H9 (cell line): ENCODE data around the gene SLIT1. TPM values are rescaled to one million over a fixed set of nuclear protein-coding genes. Genes with fewer than 3 reads are reported as not detected.

Experiments
- DNase-seq: peaks from one replicate; pipeline ENCODE4 v3.0.0-alpha.2; 2017
- H2AFZ ChIP-seq: one replicate; pipeline ENCODE4 v1.6.1; 2013; ENCODE audit warnings: mild to moderate bottlenecking, low read length, control low read depth, moderate library complexity
- H2AK5ac ChIP-seq: 2 replicates; pipeline ENCODE4 v1.6.1; 2013; ENCODE audit warnings: low read length, control low read depth, mixed read lengths; ENCODE audit not compliant: insufficient read length
- H2BK120ac ChIP-seq: one replicate; pipeline ENCODE4 v1.6.1; 2013; ENCODE audit warnings: low read depth, mild to moderate bottlenecking, low read length, control low read depth, inconsistent platforms; ENCODE audit not compliant: poor library complexity, severe bottlenecking
- H2BK12ac ChIP-seq: 2 replicates; pipeline ENCODE4 v1.6.1; 2013; ENCODE audit warnings: low read length, control low read depth, mixed read lengths, low read depth; ENCODE audit not compliant: insufficient read length
- H2BK15ac ChIP-seq: 2 replicates; pipeline ENCODE4 v1.6.1; 2013; ENCODE audit warnings: low read depth, low read length, control low read depth
- H2BK20ac ChIP-seq: one replicate; pipeline ENCODE4 v1.6.1; 2013; ENCODE audit warnings: low read depth, mild to moderate bottlenecking, low read length, control low read depth, inconsistent platforms; ENCODE audit not compliant: poor library complexity, severe bottlenecking
- H2BK5ac ChIP-seq: 2 replicates; pipeline ENCODE4 v1.6.1; 2013; ENCODE audit warnings: low read length, control low read depth, mixed read lengths; ENCODE audit not compliant: insufficient read length
- H3K14ac ChIP-seq: 2 replicates; pipeline ENCODE4 v1.6.1; 2013; ENCODE audit warnings: low read length, control low read depth; ENCODE audit not compliant: insufficient read depth
- H3K18ac ChIP-seq: 2 replicates; pipeline ENCODE4 v1.6.1; 2013; ENCODE audit warnings: low read depth, mild to moderate bottlenecking, mixed read lengths, low read length, control low read depth; ENCODE audit not compliant: insufficient read length
- H3K23ac ChIP-seq: 2 replicates; pipeline ENCODE4 v1.6.1; 2013; ENCODE audit warnings: low read length, control low read depth, mixed read lengths, low read depth; ENCODE audit not compliant: insufficient read length
- H3K23me2 ChIP-seq: 2 replicates; pipeline ENCODE4 v1.6.1; 2013; ENCODE audit warnings: low read depth, mild to moderate bottlenecking, mixed read lengths, low read length, control low read depth; ENCODE audit not compliant: insufficient read length, poor library complexity, severe bottlenecking
- H3K27ac ChIP-seq: 2 replicates; pipeline ENCODE4 v1.5.1; 2013; ENCODE audit warnings: low read length, control low read depth, mixed read lengths, low read depth; ENCODE audit not compliant: insufficient read length
- H3K27me3 ChIP-seq: 2 replicates; pipeline ENCODE4 v1.6.1; 2013; ENCODE audit warnings: low read length, control low read depth, inconsistent platforms; ENCODE audit not compliant: insufficient read depth
- H3K4ac ChIP-seq: 2 replicates; pipeline ENCODE4 v1.6.1; 2013; ENCODE audit warnings: low read depth, mild to moderate bottlenecking, control low read depth, inconsistent platforms, low read length, moderate library complexity
- H3K4me1 ChIP-seq: 2 replicates; pipeline ENCODE4 v1.6.1; 2013; ENCODE audit warnings: low read length, control low read depth, inconsistent platforms; ENCODE audit not compliant: insufficient read depth
- H3K4me2 ChIP-seq: 2 replicates; pipeline ENCODE4 v1.6.1; 2013; ENCODE audit warnings: low read length, control low read depth, mixed read lengths; ENCODE audit not compliant: insufficient read length, insufficient read depth
- H3K56ac ChIP-seq: 2 replicates; pipeline ENCODE4 v1.6.1; 2013; ENCODE audit warnings: low read depth, mild to moderate bottlenecking, mixed read lengths, low read length, control low read depth; ENCODE audit not compliant: insufficient read length
- H3K79me1 ChIP-seq: 2 replicates; pipeline ENCODE4 v1.6.1; 2013; ENCODE audit warnings: low read depth, mild to moderate bottlenecking, moderate library complexity, low read length, control low read depth, inconsistent platforms; ENCODE audit not compliant: insufficient read depth, poor library complexity, severe bottlenecking
- H3K79me2 ChIP-seq: 2 replicates; pipeline ENCODE4 v1.6.1; 2013; ENCODE audit warnings: low read length, control low read depth, inconsistent platforms; ENCODE audit not compliant: insufficient read depth
- H3K9ac ChIP-seq: 2 replicates; pipeline ENCODE4 v1.6.1; 2013; ENCODE audit warnings: low read length, control low read depth, mixed read lengths; ENCODE audit not compliant: insufficient read length; ENCODE audit errors: extremely low read depth
- H3K9me3 ChIP-seq: one replicate; pipeline ENCODE4 v1.6.1; 2013; ENCODE audit warnings: low read depth, low read length, inconsistent platforms; ENCODE audit not compliant: control insufficient read depth
- H3T11ph ChIP-seq: one replicate; pipeline ENCODE4 v1.6.1; 2013; ENCODE audit warnings: mild to moderate bottlenecking, low read length, control low read depth, inconsistent platforms
- H4K20me1 ChIP-seq: one replicate; pipeline ENCODE4 v1.6.1; 2013; ENCODE audit not compliant: control insufficient read depth, insufficient read length, insufficient read depth
- H4K5ac ChIP-seq: 2 replicates; pipeline ENCODE4 v1.6.1; 2013; ENCODE audit warnings: low read depth, mild to moderate bottlenecking, mixed read lengths, low read length, control low read depth; ENCODE audit not compliant: insufficient read length
- H4K8ac ChIP-seq: replicated peaks from 2 replicates; pipeline ENCODE4 v1.6.1; 2013; ENCODE audit warnings: low read length, control low read depth, mixed read lengths, low read depth; ENCODE audit not compliant: insufficient read length
- H4K91ac ChIP-seq: 2 replicates; pipeline ENCODE4 v1.6.1; 2013; ENCODE audit warnings: low read depth, mild to moderate bottlenecking, moderate library complexity, mixed read lengths, low read length, control low read depth; ENCODE audit not compliant: insufficient read length
- H3K27ac Mint-ChIP-seq, 3 experiments: 2 replicates in 2 of 3; 3 replicates in 1 of 3; pipeline ENCODE4 v1.8.0; 2020 to 2021; ENCODE audit warnings: mixed read lengths in 3 of 3, mild to moderate bottlenecking in 1 of 3, moderate library complexity in 1 of 3
- H3K27me3 Mint-ChIP-seq: 2 replicates; pipeline ENCODE4 v1.8.0; 2021; ENCODE audit warnings: low read depth, mild to moderate bottlenecking, moderate library complexity, mixed read lengths
- H3K36me3 Mint-ChIP-seq, 3 experiments: 2 replicates in 2 of 3; 3 replicates in 1 of 3; pipeline ENCODE4 v1.8.0; 2020 to 2021; ENCODE audit warnings: low read depth in 3 of 3, mixed read lengths in 3 of 3; ENCODE audit not compliant: insufficient read depth in 1 of 3
- H3K4me1 Mint-ChIP-seq, 2 experiments: 2 replicates each; pipeline ENCODE4 v1.8.0; 2020; ENCODE audit warnings: mixed read lengths in 2 of 2
- H3K4me3 Mint-ChIP-seq, 2 experiments: 2 replicates in 1 of 2; 3 replicates in 1 of 2; pipeline ENCODE4 v1.8.0; 2020 to 2021; ENCODE audit warnings: mild to moderate bottlenecking in 2 of 2, mixed read lengths in 2 of 2, moderate library complexity in 1 of 2
- H3K9me3 Mint-ChIP-seq, 2 experiments: 2 replicates in 1 of 2; 3 replicates in 1 of 2; pipeline ENCODE4 v1.8.0; 2020; ENCODE audit warnings: mild to moderate bottlenecking in 2 of 2, mixed read lengths in 2 of 2, moderate library complexity in 1 of 2
- CTCF ChIP-seq: fragments of 200-600 bp; sonication (generic); conservative IDR thresholded peaks from 3 replicates; pipeline ENCODE4 v1.8.0; 2021; ENCODE audit warnings: antibody characterized with exemption, mild to moderate bottlenecking
- WGBS: extraction: QIAGEN DNeasy Blood & Tissue Kit; methylation state at CpG from one replicate; pipeline ENCODE4 v1.1.7; 2013; ENCODE audit warnings: missing lambda C conversion rate, low lambda C conversion rate, mixed read lengths; ENCODE audit not compliant: insufficient read length; ENCODE audit errors: extremely low coverage; 5-methylcytosine and 5-hydroxymethylcytosine counted together
- total RNA-seq: library from RNA; stranded (reverse); gene quantifications from 2 replicates; pipeline ENCODE4 v1.2.1, GENCODE V29; 2021

The SLIT1 gene
- total RNA-seq, 1 experiment from 2014 or later = 0.57 TPM

DNA sequence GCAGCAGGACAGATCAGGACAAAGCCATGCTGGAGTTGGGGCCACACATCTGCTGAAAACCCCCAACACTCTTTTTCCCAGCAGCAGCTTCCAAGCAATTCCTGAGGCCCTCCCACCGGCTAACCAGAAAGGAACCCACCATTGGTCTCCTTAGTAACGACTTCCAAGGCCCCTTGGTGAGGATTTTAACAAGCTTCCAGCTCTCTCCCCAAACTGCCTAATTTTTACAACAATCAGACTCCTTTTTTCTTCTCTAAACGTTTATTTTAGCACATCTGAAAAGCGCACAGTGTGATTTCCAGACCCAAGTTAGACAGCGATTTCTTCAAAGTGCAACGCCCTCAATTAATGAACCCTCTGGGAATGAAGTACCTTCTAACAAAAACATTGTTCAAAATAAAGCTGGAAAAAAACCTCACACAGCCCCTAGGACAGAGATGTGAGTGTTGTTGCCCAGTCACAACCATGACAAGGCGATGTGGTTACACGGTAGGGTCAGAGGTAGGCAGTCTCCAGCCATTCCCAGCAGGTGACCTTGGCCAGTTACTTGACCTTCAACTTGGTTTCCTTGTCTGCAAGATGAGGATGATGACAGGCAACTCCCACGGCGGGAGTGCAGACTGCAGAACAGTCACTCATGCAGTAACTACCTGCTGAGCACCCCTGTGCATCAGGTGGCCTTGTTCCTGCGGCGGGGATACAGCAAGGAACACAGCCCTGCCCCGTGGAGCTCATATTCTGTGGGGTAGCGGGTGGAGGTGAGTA is 82.3 kb downstream of the SLIT1 start:
- Mint-ChIP-seq H3K36me3 (no peaks in the 10 kb centered on the region), H3K27ac (no peak overlapping the region; a peak in 2 of 7 replicates), H3K4me3 (no peak overlapping the region), H3K27me3 (peaks cover 2% of the 10 kb centered on the region), H3K9me3 (no peaks in the 10 kb centered on the region), H3K4me1 (peaks cover 22 to 28% of the 10 kb centered on the region in 2 experiments)
- DNase-seq = no peak
- Histone ChIP-seq H3K56ac (no peak overlapping the region), H2BK12ac (no peak overlapping the region), H3K79me2 (no peaks in the 10 kb centered on the region), H4K20me1 (no peaks in the 10 kb centered on the region), H3K27ac (no peak overlapping the region), H3T11ph (no peak overlapping the region), H3K9me3 (no peaks in the 10 kb centered on the region), H4K5ac (no peak overlapping the region), H3K18ac (no peak overlapping the region), H2AK5ac (no peak overlapping the region), H3K79me1 (no peaks in the 10 kb centered on the region), H2BK15ac (no peak overlapping the region), H3K4me1 (peaks cover 3% of the 10 kb centered on the region; the same call in 1 of the 2 replicates), H4K91ac (no peak overlapping the region), H3K14ac (no peak overlapping the region), H3K4ac (no peak overlapping the region), H3K23ac (no peak overlapping the region), H3K23me2 (no peaks in the 10 kb centered on the region), H4K8ac (no peak overlapping the region), H3K27me3 (no peaks in the 10 kb centered on the region), H3K4me2 (no peak overlapping the region), H2BK20ac (no peak overlapping the region), H2BK5ac (no peak overlapping the region), H3K9ac (no peak overlapping the region), H2BK120ac (no peak overlapping the region), H2AFZ (no peak overlapping the region)
- no CpG with 5 or more reads among the region's 14 CpGs for WGBS
- no peak for TF ChIP-seq CTCF
